Astrocyte of the cerebellum (primary cell): ENCODE measurements around the gene WDR62.

Experiments
- DNase-seq: peaks from one replicate; pipeline ENCODE4 v3.0.0-alpha.2; 2011; ENCODE audit warnings: low read depth
- H3K4me3 ChIP-seq: 2 replicates; pipeline ENCODE4 v1.5.1; 2011; ENCODE audit warnings: mild to moderate bottlenecking, low read depth, low read length, moderate library complexity
- in situ Hi-C: cut with HindIII; loops from 2 replicates; pipeline ENCODE4 v1.10.0; 2017; ENCODE audit warnings: low sequenced_read_pairs
- TF ChIP-seq, protein P1 (sequence below): IDR thresholded peaks from 2 replicates; pipeline ENCODE4 v1.5.1; 2012; ENCODE audit warnings: low read length, low read depth, moderate library complexity, mild to moderate bottlenecking; ENCODE audit errors: missing control alignments

Gene WDR62

DNA sequence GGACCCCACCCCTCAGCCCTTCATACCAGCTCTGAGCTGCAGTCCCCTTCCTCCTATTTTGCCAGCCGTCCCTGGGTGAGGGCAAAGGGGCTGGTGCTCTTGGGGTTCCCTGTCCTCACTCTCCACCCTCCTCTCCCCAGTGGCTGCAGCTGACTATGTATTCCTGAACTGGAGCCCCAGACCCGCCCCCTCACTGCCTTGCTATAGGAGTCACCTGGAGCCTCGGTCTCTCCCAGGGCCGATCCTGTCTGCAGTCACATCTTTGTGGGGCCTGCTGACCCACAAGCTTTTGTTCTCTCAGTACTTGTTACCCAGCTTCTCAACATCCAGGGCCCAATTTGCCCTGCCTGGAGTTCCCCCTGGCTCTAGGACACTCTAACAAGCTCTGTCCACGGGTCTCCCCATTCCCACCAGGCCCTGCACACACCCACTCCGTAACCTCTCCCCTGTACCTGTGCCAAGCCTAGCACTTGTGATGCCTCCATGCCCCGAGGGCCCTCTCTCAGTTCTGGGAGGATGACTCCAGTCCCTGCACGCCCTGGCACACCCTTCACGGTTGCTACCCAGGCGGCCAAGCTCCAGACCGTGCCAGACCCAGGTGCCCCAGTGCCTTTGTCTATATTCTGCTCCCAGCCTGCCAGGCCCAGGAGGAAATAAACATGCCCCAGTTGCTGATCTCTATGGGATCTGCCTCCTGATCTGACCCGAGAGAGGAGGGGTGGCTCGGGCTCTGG is 95.1 kb downstream of the WDR62 start:
- in situ Hi-C loops, result no loop called here
- TF ChIP-seq, protein P1, sequence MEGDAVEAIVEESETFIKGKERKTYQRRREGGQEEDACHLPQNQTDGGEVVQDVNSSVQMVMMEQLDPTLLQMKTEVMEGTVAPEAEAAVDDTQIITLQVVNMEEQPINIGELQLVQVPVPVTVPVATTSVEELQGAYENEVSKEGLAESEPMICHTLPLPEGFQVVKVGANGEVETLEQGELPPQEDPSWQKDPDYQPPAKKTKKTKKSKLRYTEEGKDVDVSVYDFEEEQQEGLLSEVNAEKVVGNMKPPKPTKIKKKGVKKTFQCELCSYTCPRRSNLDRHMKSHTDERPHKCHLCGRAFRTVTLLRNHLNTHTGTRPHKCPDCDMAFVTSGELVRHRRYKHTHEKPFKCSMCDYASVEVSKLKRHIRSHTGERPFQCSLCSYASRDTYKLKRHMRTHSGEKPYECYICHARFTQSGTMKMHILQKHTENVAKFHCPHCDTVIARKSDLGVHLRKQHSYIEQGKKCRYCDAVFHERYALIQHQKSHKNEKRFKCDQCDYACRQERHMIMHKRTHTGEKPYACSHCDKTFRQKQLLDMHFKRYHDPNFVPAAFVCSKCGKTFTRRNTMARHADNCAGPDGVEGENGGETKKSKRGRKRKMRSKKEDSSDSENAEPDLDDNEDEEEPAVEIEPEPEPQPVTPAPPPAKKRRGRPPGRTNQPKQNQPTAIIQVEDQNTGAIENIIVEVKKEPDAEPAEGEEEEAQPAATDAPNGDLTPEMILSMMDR, result no peak
- DNase-seq, result no peak
- no peak overlapping the region for H3K4me3 ChIP-seq

DNA sequence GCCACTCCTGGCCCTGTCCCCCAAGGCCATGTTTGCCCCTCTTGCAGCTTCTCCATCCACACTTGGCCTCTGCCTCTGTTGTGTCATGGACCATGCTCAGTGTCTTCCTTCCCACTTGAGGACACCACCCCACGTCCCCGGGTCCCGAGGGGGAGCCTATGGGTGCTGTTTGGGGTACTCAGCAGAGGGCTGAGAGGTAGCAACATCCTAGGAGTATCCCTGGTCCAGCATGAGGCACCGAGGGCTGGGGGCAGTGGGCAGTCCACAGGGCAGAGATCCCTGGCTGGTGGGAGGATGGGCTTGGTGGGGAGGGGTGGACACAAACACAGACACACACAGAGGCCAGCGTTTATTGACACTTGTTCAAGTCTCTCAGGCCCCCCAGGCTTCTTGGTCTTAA is 95.9 kb downstream of the WDR62 start:
- in situ Hi-C loops, result no loop called here
- TF ChIP-seq, protein P1, result no peak
- DNase-seq, result no peak
- H3K4me3 ChIP-seq, result no peak overlapping the region

DNA sequence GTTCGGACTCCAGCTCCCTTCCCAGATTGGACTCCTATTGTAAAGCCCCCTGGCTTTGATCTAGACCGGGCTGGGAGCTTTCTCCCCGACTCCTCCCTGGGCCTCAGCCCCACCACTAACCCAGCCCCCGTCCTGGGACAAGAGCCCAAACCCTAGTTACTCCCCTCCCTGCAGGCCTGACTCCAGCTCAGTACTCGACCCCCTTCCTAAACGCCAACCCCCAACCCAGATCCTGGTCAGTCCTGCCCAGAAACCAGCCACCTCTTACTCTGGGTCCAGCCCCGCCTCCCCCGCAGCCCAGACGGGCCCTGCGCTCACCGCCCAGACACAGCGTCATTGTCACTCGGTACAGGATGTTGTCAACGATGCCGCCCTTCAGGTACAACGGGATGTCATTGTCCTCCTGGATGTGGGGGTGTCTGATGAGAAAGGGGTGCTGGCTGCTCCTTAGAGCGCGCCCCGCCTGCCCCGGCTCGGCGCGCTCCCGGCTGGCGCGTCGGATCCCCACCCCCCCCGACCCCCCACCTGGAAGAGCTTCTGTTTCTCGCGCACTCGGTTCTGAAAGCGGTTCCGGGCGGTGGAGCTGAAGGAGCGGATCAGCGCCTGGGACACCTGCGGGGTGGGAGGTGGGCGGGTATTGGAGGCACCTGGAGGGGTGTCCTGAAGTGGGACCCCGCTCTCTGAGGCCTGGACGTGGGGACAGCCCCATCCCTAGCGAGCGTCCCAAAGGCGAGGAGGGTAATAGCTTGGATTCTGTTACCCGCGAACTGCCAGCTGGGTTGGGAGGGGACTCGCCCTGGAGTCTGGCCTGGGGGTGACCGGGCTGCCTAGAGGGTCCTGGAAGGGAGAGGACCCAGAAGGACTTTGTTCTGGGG is 96.7 kb downstream of the WDR62 start:
- TF ChIP-seq, protein P1, result no peak
- no peak overlapping the region for H3K4me3 ChIP-seq
- no peak for DNase-seq
- in situ Hi-C loops, result no loop called here

DNA sequence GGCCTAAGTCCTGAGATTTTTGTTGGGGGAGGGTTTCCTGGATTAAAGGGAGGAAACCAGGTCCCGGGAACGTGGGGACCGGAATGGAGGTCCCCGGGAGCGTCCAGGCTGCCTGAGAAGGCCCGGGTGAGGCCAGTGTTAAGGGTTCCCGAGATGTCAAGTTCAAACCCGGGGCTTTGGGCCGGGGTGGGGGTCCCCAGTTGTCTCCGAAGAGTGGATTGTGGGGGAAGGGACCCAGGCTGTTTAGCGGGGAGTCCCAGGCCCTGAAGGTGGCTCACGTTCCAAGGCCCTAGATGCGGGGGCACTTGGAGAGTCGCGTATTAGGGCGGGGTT is 97.3 kb downstream of the WDR62 start:
- no peak for DNase-seq
- no peak overlapping the region for H3K4me3 ChIP-seq
- TF ChIP-seq, protein P1, result no peak
- in situ Hi-C loops, result no loop called here

DNA sequence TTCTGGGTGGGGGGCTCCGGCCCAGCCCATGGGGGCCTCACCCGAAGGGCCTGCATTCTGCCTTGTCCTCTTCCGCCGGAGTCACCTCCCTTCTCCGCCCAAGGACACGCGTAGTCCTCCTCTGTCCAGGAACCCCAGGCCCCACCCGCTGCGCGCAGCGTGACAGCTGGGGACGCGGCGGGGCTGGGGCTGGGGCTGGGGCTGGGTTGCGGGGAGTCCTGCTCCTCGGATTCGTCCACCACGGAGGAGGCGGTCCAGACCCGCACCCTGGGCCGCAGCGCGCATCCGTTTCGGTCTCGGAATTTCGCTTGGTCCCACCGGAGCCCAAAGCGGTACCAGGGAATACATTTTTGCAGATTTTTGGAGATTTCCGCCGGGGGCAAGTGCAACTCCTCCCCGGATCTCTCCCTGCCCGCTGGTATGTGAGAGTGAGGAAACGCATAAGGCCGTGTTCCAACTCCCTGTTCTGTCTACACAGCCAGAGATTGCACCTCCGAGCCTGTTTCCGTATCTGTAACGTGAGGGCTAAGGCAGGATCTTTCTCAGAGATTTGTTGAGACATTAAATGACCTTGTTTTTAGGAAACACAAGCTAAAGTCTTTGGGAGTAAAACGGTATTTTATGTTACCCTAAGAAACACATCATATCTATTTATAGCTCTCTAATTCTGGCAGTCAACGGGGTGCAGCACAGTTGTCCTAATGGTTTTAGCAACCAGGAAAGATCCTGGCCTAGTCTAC is 97.8 kb downstream of the WDR62 start, which contains the start of gene COX7A1:
COX7A1 (minus strand) TSS at position 96 of the 740 bp plus-strand sequence; CDS start at position 56, 40 bp downstream.
- DNase-seq, result no peak
- in situ Hi-C loops, result no loop called here

DNA sequence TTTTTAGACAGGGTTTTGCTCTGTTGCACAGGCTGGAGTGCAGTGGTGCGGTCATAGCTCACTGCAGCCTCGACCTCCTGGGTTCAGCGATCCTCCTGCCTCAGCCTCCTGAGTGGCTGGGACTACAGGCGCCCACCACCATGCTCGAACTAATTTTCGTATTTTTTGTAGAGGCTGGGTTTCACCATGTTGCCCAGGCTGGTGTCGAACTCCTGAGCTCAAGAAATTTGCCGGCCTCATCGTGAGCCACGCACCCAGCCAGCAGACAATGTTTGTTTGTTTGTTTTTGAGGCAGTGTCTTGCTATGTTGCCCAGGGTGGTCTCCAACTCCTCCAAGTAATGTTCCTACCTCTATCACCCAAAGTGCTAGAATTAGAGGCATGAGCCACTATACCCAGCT is 98.4 kb downstream of the WDR62 start:
- TF ChIP-seq, protein P1, result no peak
- H3K4me3 ChIP-seq, result no peak overlapping the region
- no peak for DNase-seq
- in situ Hi-C loops, result no loop called here

More for the DNA sequence above, 97.8 kb downstream of the WDR62 start, which contains the start of gene COX7A1:
- TF ChIP-seq, protein P1, result no peak
- no peak within 1 kb of the TSS for H3K4me3 ChIP-seq
